IMR-90 (cell line): ENCODE results near the gene XIRP1. TPM values are rescaled to one million over a fixed set of nuclear protein-coding genes. Genes with fewer than 3 reads are reported as not detected.

Experiments
- ATAC-seq: fragments of 200-7000 bp; cut with Tn5 transposase; 2 replicates; pipeline ENCODE4 v1.9.1; 2020; ENCODE audit warnings: low read depth, mild to moderate bottlenecking, moderate library complexity
- BruUV-seq: library from RNA; stranded (reverse); fragments of 400-500 nt; replicated peaks from 2 replicates; lab custom pipeline; 2021; lab: Mats Ljungman, UMichigan
- CTCF ChIA-PET: fragments of 300-600 bp; formaldehyde crosslinking; extraction: SDS; loops from one replicate; lab custom pipeline; 2021; ENCODE audit warnings: antibody characterized with exemption; lab: Yijun Ruan, JAX
- POLR2A ChIA-PET: fragments of 300-600 bp; sonication (Branson Sonifier 250); formaldehyde crosslinking; loops from one replicate; lab custom pipeline; 2022; ENCODE audit warnings: antibody characterized with exemption; ENCODE audit not compliant: unreplicated experiment; lab: Charles Lee
- DNase-seq: peaks from one replicate; pipeline ENCODE4 v3.0.0; 2013
- H2AFZ ChIP-seq: replicated peaks from 2 replicates; pipeline ENCODE3; 2013; ENCODE audit warnings: low read length, mild to moderate bottlenecking; ENCODE audit not compliant: poor library complexity
- H2AK5ac ChIP-seq: 2 replicates; pipeline ENCODE4 v1.6.1; 2013; ENCODE audit warnings: low read depth, low read length, inconsistent platforms
- H2AK9ac ChIP-seq: replicated peaks from 2 replicates; pipeline ENCODE3; 2013; ENCODE audit warnings: mild to moderate bottlenecking, low read depth, low read length, moderate library complexity; ENCODE audit not compliant: poor library complexity
- H2BK120ac ChIP-seq: 2 replicates; pipeline ENCODE4 v1.6.1; 2013; ENCODE audit warnings: low read depth, low read length, inconsistent platforms
- H2BK15ac ChIP-seq: 3 replicates; pipeline ENCODE4 v1.6.1; 2013; ENCODE audit warnings: low read depth, low read length, inconsistent platforms
- H2BK20ac ChIP-seq: 2 replicates; pipeline ENCODE4 v1.6.1; 2013; ENCODE audit warnings: low read depth, mild to moderate bottlenecking, inconsistent platforms, low read length, moderate library complexity
- H2BK5ac ChIP-seq: 2 replicates; pipeline ENCODE4 v1.6.1; 2013; ENCODE audit warnings: mild to moderate bottlenecking, low read depth, low read length, inconsistent platforms; ENCODE audit not compliant: poor library complexity, severe bottlenecking
- H3K14ac ChIP-seq: replicated peaks from 2 replicates; pipeline ENCODE4 v1.6.1; 2013; ENCODE audit warnings: low read depth, low read length, inconsistent platforms
- H3K18ac ChIP-seq: 2 replicates; pipeline ENCODE4 v1.6.1; 2013; ENCODE audit warnings: low read depth, low read length, control low read depth
- H3K23ac ChIP-seq: 2 replicates; pipeline ENCODE4 v1.6.1; 2013; ENCODE audit warnings: low read depth, low read length, inconsistent platforms
- H3K27ac ChIP-seq: 2 replicates; pipeline ENCODE4 v1.5.1; 2013; ENCODE audit warnings: mild to moderate bottlenecking, control low read depth, low read length; ENCODE audit not compliant: insufficient read depth
- H3K27me3 ChIP-seq: 2 replicates; pipeline ENCODE4 v1.6.1; 2013; ENCODE audit warnings: low read length; ENCODE audit not compliant: control insufficient read depth, insufficient read depth
- H3K36me3 ChIP-seq: 2 replicates; pipeline ENCODE4 v1.6.1; 2013; ENCODE audit warnings: low read length, mixed read lengths; ENCODE audit not compliant: control insufficient read depth, insufficient read depth
- H3K4ac ChIP-seq: 2 replicates; pipeline ENCODE4 v1.6.1; 2013; ENCODE audit warnings: low read depth, low read length, inconsistent platforms
- H3K4me1 ChIP-seq: 2 replicates; pipeline ENCODE4 v1.6.1; 2013; ENCODE audit warnings: low read length, mixed read lengths; ENCODE audit not compliant: control insufficient read depth, insufficient read depth
- H3K4me2 ChIP-seq: 2 replicates; pipeline ENCODE4 v1.6.1; 2013; ENCODE audit warnings: low read depth, mild to moderate bottlenecking, control low read depth, low read length, moderate library complexity
- H3K4me3 ChIP-seq: 2 replicates; pipeline ENCODE4 v1.5.1; 2013; ENCODE audit warnings: low read depth, mild to moderate bottlenecking, control low read depth, low read length, moderate library complexity; ENCODE audit not compliant: insufficient read depth
- H3K56ac ChIP-seq: 2 replicates; pipeline ENCODE4 v1.6.1; 2013; ENCODE audit warnings: low read length, inconsistent platforms; ENCODE audit not compliant: insufficient read depth; ENCODE audit errors: extremely low read depth
- H3K79me1 ChIP-seq, 2 experiments: 2 replicates each; pipeline ENCODE4 v1.6.1; 2013; ENCODE audit warnings: low read length in 2 of 2, inconsistent platforms in 1 of 2, low read depth in 1 of 2
- H3K9ac ChIP-seq: 2 replicates; pipeline ENCODE4 v1.6.1; 2013; ENCODE audit warnings: low read depth, low read length, control low read depth
- H3K9me1 ChIP-seq: 2 replicates; pipeline ENCODE4 v1.6.1; 2013; ENCODE audit warnings: low read length, inconsistent platforms; ENCODE audit not compliant: insufficient read depth
- H3K9me3 ChIP-seq: 2 replicates; pipeline ENCODE4 v1.6.1; 2013; ENCODE audit warnings: low read length; ENCODE audit not compliant: control insufficient read depth, insufficient read depth
- H4K20me1 ChIP-seq: 2 replicates; pipeline ENCODE4 v1.6.1; 2013; ENCODE audit warnings: low read length, inconsistent platforms; ENCODE audit not compliant: insufficient read depth
- H4K5ac ChIP-seq: 2 replicates; pipeline ENCODE4 v1.6.1; 2013; ENCODE audit warnings: mild to moderate bottlenecking, low read depth, low read length, control low read depth
- H4K8ac ChIP-seq, 2 experiments: 2 replicates each; pipeline ENCODE4 v1.6.1; 2013; ENCODE audit warnings: low read depth in 2 of 2, low read length in 2 of 2, control low read depth in 1 of 2, inconsistent platforms in 1 of 2
- H4K91ac ChIP-seq: 2 replicates; pipeline ENCODE4 v1.6.1; 2013; ENCODE audit warnings: low read depth, low read length, inconsistent platforms; ENCODE audit not compliant: insufficient read depth
- BHLHE40 ChIP-seq: fragments of 150-350 bp; IDR thresholded peaks from 2 replicates; pipeline ENCODE4 v1.6.1; 2016; ENCODE audit warnings: mild to moderate bottlenecking, low read depth, low read length
- CEBPB ChIP-seq: IDR thresholded peaks from 2 replicates; pipeline ENCODE4 v1.6.1; 2012; ENCODE audit warnings: low read depth, low read length, improper control_type of control experiment
- CHD1 ChIP-seq: IDR thresholded peaks from 2 replicates; pipeline ENCODE4 v1.6.1; 2012; ENCODE audit warnings: low read depth, low read length, improper control_type of control experiment
- FOS ChIP-seq: fragments of 150-350 bp; IDR thresholded peaks from 2 replicates; pipeline ENCODE4 v1.6.1; 2016; ENCODE audit warnings: low read depth, low read length
- MAFK ChIP-seq: IDR thresholded peaks from 2 replicates; pipeline ENCODE4 v1.6.1; 2012; ENCODE audit warnings: low read depth, low read length, improper control_type of control experiment
- MAZ ChIP-seq: IDR thresholded peaks from 2 replicates; pipeline ENCODE4 v1.6.1; 2012; ENCODE audit warnings: low read depth, mild to moderate bottlenecking, low read length, improper control_type of control experiment, moderate library complexity, borderline replicate concordance
- MXI1 ChIP-seq: IDR thresholded peaks from 2 replicates; pipeline ENCODE4 v1.6.1; 2012; ENCODE audit warnings: low read depth, mild to moderate bottlenecking, low read length, moderate library complexity, borderline replicate concordance
- NFE2L2 ChIP-seq: fragments of 150-350 bp; IDR thresholded peaks from 2 replicates; pipeline ENCODE4 v1.6.1; 2016; ENCODE audit warnings: low read depth, mild to moderate bottlenecking, low read length
- POLR2A ChIP-seq: IDR thresholded peaks from 2 replicates; pipeline ENCODE4 v1.6.1; 2012; ENCODE audit warnings: mild to moderate bottlenecking, low read depth, low read length
- RAD21 ChIP-seq: IDR thresholded peaks from 2 replicates; pipeline ENCODE4 v1.6.1; 2012; ENCODE audit warnings: low read length, improper control_type of control experiment
- RCOR1 ChIP-seq: IDR thresholded peaks from 2 replicates; pipeline ENCODE4 v1.6.1; 2012; ENCODE audit warnings: mild to moderate bottlenecking, low read length, improper control_type of control experiment; ENCODE audit not compliant: insufficient replicate concordance
- RFX5 ChIP-seq: IDR thresholded peaks from 2 replicates; pipeline ENCODE4 v1.8.0; 2012; ENCODE audit warnings: low read depth, mild to moderate bottlenecking, low read length, moderate library complexity
- SMC3 ChIP-seq: fragments of 150-350 bp; IDR thresholded peaks from 2 replicates; pipeline ENCODE4 v1.6.1; 2016; ENCODE audit warnings: low read depth, mild to moderate bottlenecking, antibody characterized with exemption, low read length, moderate library complexity
- WGBS, 2 experiments: methylation state at CpG; one replicate each; pipeline versions ENCODE4 v1.1.5 to v1.1.7; 2013; ENCODE audit warnings: missing lambda C conversion rate in 2 of 2; ENCODE audit not compliant: insufficient read length in 1 of 2; ENCODE audit errors: extremely low coverage in 2 of 2; 5-methylcytosine and 5-hydroxymethylcytosine counted together
- dilution Hi-C: fragments of 300-500 bp; cut with HindIII; formaldehyde crosslinking; loops from one replicate; pipeline ENCODE4 v1.14.3; 2018; ENCODE audit warnings: low sequenced_read_pairs; ENCODE audit not compliant: unreplicated experiment
- in situ Hi-C: fragments of 300-500 bp; cut with MboI; formaldehyde crosslinking; loops from 3 replicates; pipeline ENCODE4 v1.14.3; 2019; ENCODE audit warnings: low sequenced_read_pairs, inconsistent platforms, mixed read lengths
- intact Hi-C: fragments of 100-400 bp; cut with micrococcal nuclease; formaldehyde crosslinking; loops from 2 replicates; pipeline ENCODE4 v1.10.0; 2022
- polyA plus RNA-seq, 3 experiments: library from polyadenylated mRNA; depleted of rRNA; stranded (reverse); fragments of >200 nt; gene quantifications; 2 replicates each; pipeline ENCODE4 v1.2.3, GENCODE V29; 2012; ENCODE audit warnings: low replicate concordance in 1 of 3
- total RNA-seq: library from RNA; depleted of rRNA; stranded (reverse); fragments of >200 nt; gene quantifications from 2 replicates; pipeline ENCODE4 v1.2.3, GENCODE V29; 2012
- TF ChIP-seq, protein P1 (sequence below): fragments of 150-350 bp; IDR thresholded peaks from 2 replicates; pipeline ENCODE4 v1.6.1; 2016; ENCODE audit warnings: low read depth, mild to moderate bottlenecking, low read length, moderate library complexity, borderline replicate concordance
- TF ChIP-seq, protein P2 (sequence below): fragments of 150-350 bp; IDR thresholded peaks from 2 replicates; pipeline ENCODE4 v1.6.1; 2017; ENCODE audit warnings: mild to moderate bottlenecking, antibody characterized with exemption, low read length, low read depth

The XIRP1 gene
- total and polyA plus RNA-seq, 2 of the 4 experiments (the other 2 are of a cell fraction) = under 0.01 to 0.07 TPM

- H3K36me3 ChIP-seq = peaks cover 3% of the 10 kb centered on the region
- ChIA-PET CTCF (interaction anchor here (0.5 to 1.5 kb wide), 4 partner anchors 25 to 143 kb away, joined by 3 to 6 read pairs (median 4); no protein-coding TSS in a partner anchor), POLR2A (interaction anchor here (0.6 kb wide), 1 partner anchor 28 kb away, joined by 3 read pairs; no protein-coding TSS in a partner anchor)
- DNase-seq = peak; percentile 97
- peak overlapping the region; percentile 82 for H3K14ac ChIP-seq
- H3K4ac ChIP-seq = peak overlapping the region; percentile 95
- 0% methylated on average over 1 of the region's 9 CpGs; no CpG with 5 or more reads in 1 of the 2 experiments for WGBS, 2 experiments
- peak overlapping the region; percentile 90 for H3K23ac ChIP-seq
- H2BK20ac ChIP-seq = peak overlapping the region; percentile 54
- intact Hi-C loops (loop anchor here (1.0 kb wide), 1 partner anchor 44 kb away; the partner anchor contains the start of genes GORASP1 and TTC21A), dilution Hi-C loops (no loop called here), in situ Hi-C loops (no loop called here)
- H3K9me3 ChIP-seq = no peaks in the 10 kb centered on the region
- ATAC-seq = peak; percentile 30
- peak overlapping the region; percentile 69 for H3K9ac ChIP-seq
- H4K20me1 ChIP-seq = peaks cover 66% of the 10 kb centered on the region
- H3K27ac ChIP-seq = peak overlapping the region; percentile 92
- H3K18ac ChIP-seq = peak overlapping the region; percentile 36
- peak overlapping the region; percentile 90; the same call in 2 of the 3 replicates for H2BK15ac ChIP-seq
- peak overlapping the region; percentile 86 for H2BK120ac ChIP-seq
- H4K8ac ChIP-seq = peak overlapping the region; percentile 58 to 82; a peak in 3 of 4 replicates
- H3K4me3 ChIP-seq = peak overlapping the region; percentile 96
- peak overlapping the region; percentile 89 for H2AK9ac ChIP-seq
- peak overlapping the region; percentile 80 for H3K4me2 ChIP-seq
- no peaks in the 10 kb centered on the region for H3K27me3 ChIP-seq
- peaks cover 32% of the 10 kb centered on the region for H3K9me1 ChIP-seq
- H3K79me1 ChIP-seq = peaks cover 4 to 62% of the 10 kb centered on the region in 2 experiments; a peak in 3 of 4 replicates
- H2BK5ac ChIP-seq = peak overlapping the region; percentile 92
- H3K4me1 ChIP-seq = peaks cover 52% of the 10 kb centered on the region
- H2AFZ ChIP-seq = peak overlapping the region; percentile 90
- peak overlapping the region; percentile 87 for H4K91ac ChIP-seq
- H3K56ac ChIP-seq = peak overlapping the region; percentile 90
- H4K5ac ChIP-seq = peak overlapping the region; percentile 23
- BruUV-seq = no TSS peak
- peak overlapping the region; percentile 96 for H2AK5ac ChIP-seq
- TF ChIP-seq, protein P1, sequence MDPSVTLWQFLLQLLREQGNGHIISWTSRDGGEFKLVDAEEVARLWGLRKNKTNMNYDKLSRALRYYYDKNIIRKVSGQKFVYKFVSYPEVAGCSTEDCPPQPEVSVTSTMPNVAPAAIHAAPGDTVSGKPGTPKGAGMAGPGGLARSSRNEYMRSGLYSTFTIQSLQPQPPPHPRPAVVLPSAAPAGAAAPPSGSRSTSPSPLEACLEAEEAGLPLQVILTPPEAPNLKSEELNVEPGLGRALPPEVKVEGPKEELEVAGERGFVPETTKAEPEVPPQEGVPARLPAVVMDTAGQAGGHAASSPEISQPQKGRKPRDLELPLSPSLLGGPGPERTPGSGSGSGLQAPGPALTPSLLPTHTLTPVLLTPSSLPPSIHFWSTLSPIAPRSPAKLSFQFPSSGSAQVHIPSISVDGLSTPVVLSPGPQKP = no peak
- TF ChIP-seq RCOR1 (peak; percentile 83), BHLHE40 (no peak), MXI1 (no peak), FOS (peak; percentile 94), MAZ (peak; percentile 98), NFE2L2 (no peak), SMC3 (no peak), CHD1 (peak; percentile 72; the same call in 1 of the 2 replicates), RAD21 (no peak; the same call in 1 of the 2 replicates), RFX5 (no peak), MAFK (0 out of 2 replicates have a peak, but pooled peaks have one; percentile 35), CEBPB (peak; percentile 25; the same call in 1 of the 2 replicates), POLR2A (peak; percentile 92)
- TF ChIP-seq, protein P2, sequence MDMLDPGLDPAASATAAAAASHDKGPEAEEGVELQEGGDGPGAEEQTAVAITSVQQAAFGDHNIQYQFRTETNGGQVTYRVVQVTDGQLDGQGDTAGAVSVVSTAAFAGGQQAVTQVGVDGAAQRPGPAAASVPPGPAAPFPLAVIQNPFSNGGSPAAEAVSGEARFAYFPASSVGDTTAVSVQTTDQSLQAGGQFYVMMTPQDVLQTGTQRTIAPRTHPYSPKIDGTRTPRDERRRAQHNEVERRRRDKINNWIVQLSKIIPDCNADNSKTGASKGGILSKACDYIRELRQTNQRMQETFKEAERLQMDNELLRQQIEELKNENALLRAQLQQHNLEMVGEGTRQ = no peak
Observed at GRCh38 chr3:39150803-39151631, 41.4 kb downstream of the XIRP1 start.
